GM23338 (cell line): ENCODE data around the gene GARS1. TPM values are rescaled to one million over a fixed set of nuclear protein-coding genes. Genes with fewer than 3 reads are reported as not detected.

Experiments
- ATAC-seq: fragments of 200-7000 bp; cut with Tn5 transposase; 3 replicates; pipeline ENCODE4 v1.9.1; 2020
- DNase-seq: peaks from one replicate; pipeline ENCODE4 v3.0.0-alpha.2; 2015; ENCODE audit warnings: low spot score
- H2AFZ ChIP-seq: fragments of 200-600 bp; sonication (generic); 2 replicates; pipeline ENCODE4 v1.8.0; 2016; ENCODE audit warnings: antibody characterized with exemption, mild to moderate bottlenecking, moderate library complexity
- H3F3A ChIP-seq: fragments of 200-600 bp; sonication (generic); replicated peaks from 2 replicates; pipeline ENCODE4 v1.8.0; 2017; ENCODE audit warnings: antibody characterized with exemption, mixed run types, low read depth
- H3K27ac ChIP-seq: fragments of 200-600 bp; sonication (generic); 2 replicates; pipeline ENCODE4 v1.6.1; 2016; ENCODE audit warnings: low read depth
- H3K27me3 ChIP-seq: fragments of 200-600 bp; sonication (generic); 2 replicates; pipeline ENCODE4 v1.8.0; 2016; ENCODE audit warnings: mild to moderate bottlenecking, mixed run types, moderate library complexity; ENCODE audit not compliant: insufficient read depth
- H3K36me3 ChIP-seq: fragments of 200-600 bp; sonication (generic); 2 replicates; pipeline ENCODE4 v1.8.0; 2016; ENCODE audit warnings: mild to moderate bottlenecking; ENCODE audit not compliant: insufficient read depth
- H3K4me1 ChIP-seq: fragments of 200-600 bp; sonication (generic); 2 replicates; pipeline ENCODE4 v1.8.0; 2016; ENCODE audit warnings: mild to moderate bottlenecking, moderate library complexity; ENCODE audit not compliant: insufficient read depth
- H3K4me2 ChIP-seq: fragments of 200-600 bp; sonication (generic); 2 replicates; pipeline ENCODE4 v1.7.1; 2017; ENCODE audit warnings: mixed run types
- H3K4me3 ChIP-seq: fragments of 200-600 bp; sonication (generic); 2 replicates; pipeline ENCODE4 v1.6.1; 2016; ENCODE audit warnings: mixed run types
- H3K79me2 ChIP-seq: fragments of 200-600 bp; sonication (generic); replicated peaks from 2 replicates; pipeline ENCODE4 v1.8.0; 2017; ENCODE audit warnings: mild to moderate bottlenecking; ENCODE audit not compliant: insufficient read depth
- H3K9me2 ChIP-seq: fragments of 200-600 bp; sonication (generic); 2 replicates; pipeline ENCODE4 v1.8.0; 2017; ENCODE audit not compliant: insufficient read depth
- H4K20me1 ChIP-seq: fragments of 200-600 bp; sonication (generic); replicated peaks from 2 replicates; pipeline ENCODE4 v1.8.0; 2017; ENCODE audit warnings: mild to moderate bottlenecking; ENCODE audit not compliant: insufficient read depth
- H3K27ac Mint-ChIP-seq: 2 replicates; pipeline ENCODE4 v1.8.0; 2020; ENCODE audit warnings: inconsistent platforms, mild to moderate bottlenecking, moderate library complexity, mixed read lengths
- H3K27me3 Mint-ChIP-seq: 3 replicates; pipeline ENCODE4 v1.8.0; 2022; ENCODE audit warnings: low read depth, mild to moderate bottlenecking, moderate library complexity, mixed read lengths, inconsistent platforms; ENCODE audit not compliant: insufficient read depth, poor library complexity
- H3K36me3 Mint-ChIP-seq: 3 replicates; pipeline ENCODE4 v1.8.0; 2021; ENCODE audit warnings: low read depth, mild to moderate bottlenecking, inconsistent platforms, moderate library complexity, mixed read lengths
- H3K4me1 Mint-ChIP-seq: 3 replicates; pipeline ENCODE4 v1.8.0; 2020; ENCODE audit warnings: mild to moderate bottlenecking, inconsistent platforms, mixed read lengths
- H3K4me3 Mint-ChIP-seq: 3 replicates; pipeline ENCODE4 v1.8.0; 2021; ENCODE audit warnings: moderate library complexity, mild to moderate bottlenecking, inconsistent platforms, mixed read lengths
- H3K9me3 Mint-ChIP-seq: 3 replicates; pipeline ENCODE4 v1.8.0; 2020; ENCODE audit warnings: moderate library complexity, mild to moderate bottlenecking, inconsistent platforms, mixed read lengths
- CREB1 ChIP-seq: fragments of 250-450 bp; sonication (Bioruptor Pico); IDR thresholded peaks from 2 replicates; pipeline ENCODE4 v1.5.0; 2020; ENCODE audit warnings: low read depth, mild to moderate bottlenecking, moderate library complexity
- CTCF ChIP-seq, 2 experiments: fragments of 200-600 bp in 1 of 2; sonication (generic) in 1 of 2; conservative IDR thresholded peaks; 2 replicates each; pipeline versions ENCODE4 v1.5.1 to v1.6.1; 2016 to 2017; ENCODE audit warnings: antibody characterized with exemption in 2 of 2, low read depth in 2 of 2, mild to moderate bottlenecking in 2 of 2, moderate library complexity in 1 of 2
- EZH2 ChIP-seq: fragments of 200-600 bp; sonication (generic); IDR thresholded peaks from one replicate; pipeline ENCODE4 v1.8.0; 2017; ENCODE audit warnings: antibody characterized with exemption, mild to moderate bottlenecking, low read depth; ENCODE audit not compliant: unreplicated experiment
- EZH2phosphoT487 ChIP-seq: fragments of 200-600 bp; sonication (generic); IDR thresholded peaks from one replicate; pipeline ENCODE4 v1.8.1; 2018; ENCODE audit warnings: antibody characterized with exemption; ENCODE audit not compliant: unreplicated experiment
- NANOG ChIP-seq: IDR thresholded peaks from 2 replicates; pipeline ENCODE4 v1.6.1; 2016; ENCODE audit warnings: antibody characterized with exemption, borderline replicate concordance
- POLR2AphosphoS5 ChIP-seq: IDR thresholded peaks from 2 replicates; pipeline ENCODE4 v1.6.1; 2016; ENCODE audit warnings: antibody characterized with exemption, low read depth
- REST ChIP-seq: IDR thresholded peaks from one replicate; pipeline ENCODE4 v1.6.1; 2018; ENCODE audit warnings: antibody characterized with exemption; ENCODE audit not compliant: unreplicated experiment
- STAT1 ChIP-seq: IDR thresholded peaks from one replicate; pipeline ENCODE4 v1.6.1; 2016; ENCODE audit warnings: antibody characterized with exemption; ENCODE audit not compliant: unreplicated experiment
- ZNF114 ChIP-seq: fragments of 250-450 bp; sonication (Bioruptor Pico); IDR thresholded peaks from 2 replicates; pipeline ENCODE4 v1.5.0; 2020; ENCODE audit warnings: mild to moderate bottlenecking, moderate library complexity
- ZNF331 ChIP-seq: fragments of 250-450 bp; sonication (Bioruptor Pico); IDR thresholded peaks from 2 replicates; pipeline ENCODE4 v1.5.0; 2020; ENCODE audit warnings: low read depth, mild to moderate bottlenecking, moderate library complexity
- polyA plus RNA-seq: library from polyadenylated mRNA; unstranded; fragments of >200 nt; fragmentation: Nextera tagmentation; extraction: Ambion mirVana; gene quantifications from 2 replicates; pipeline ENCODE4 v1.2.1, GENCODE V29; 2016
- total RNA-seq: library from RNA; depleted of rRNA; stranded (reverse); fragments of >200 nt; shearing (Covaris generic); gene quantifications from 2 replicates; pipeline ENCODE4 v1.2.3, GENCODE V29; 2014
- TF ChIP-seq, protein P1 (sequence below): IDR thresholded peaks from 2 replicates; pipeline ENCODE4 v1.6.1; 2016; ENCODE audit warnings: antibody characterized with exemption

GARS1 gene
- total and polyA plus RNA-seq, 2 experiments from 2014 or later: 207 to 241 TPM

- Histone ChIP-seq H3F3A (no peaks in the 10 kb centered on the region; the same call in 1 of the 2 replicates), H2AFZ (no peak overlapping the region), H3K4me2 (no peak overlapping the region), H3K79me2 (peaks cover 61% of the 10 kb centered on the region), H3K4me3 (no peak overlapping the region), H4K20me1 (peaks cover 42% of the 10 kb centered on the region), H3K27ac (no peak overlapping the region), H3K36me3 (peaks cover 85% of the 10 kb centered on the region), H3K9me2 (no peaks in the 10 kb centered on the region), H3K4me1 (no peaks in the 10 kb centered on the region), H3K27me3 (no peaks in the 10 kb centered on the region)
- H3K36me3 Mint-ChIP-seq: peaks cover 96% of the 10 kb centered on the region
- no peaks in the 10 kb centered on the region for H3K9me3 Mint-ChIP-seq
- H3K27ac Mint-ChIP-seq: no peak overlapping the region
- no peak overlapping the region for H3K4me3 Mint-ChIP-seq
- DNase-seq: no peak
- TF ChIP-seq REST (no peak), ZNF331 (CRISPR knock-in tag) (no peak), EZH2phosphoT487 (no peak), POLR2AphosphoS5 (no peak), NANOG (no peak), CREB1 (CRISPR knock-in tag) (no peak)
- TF ChIP-seq, protein P1, sequence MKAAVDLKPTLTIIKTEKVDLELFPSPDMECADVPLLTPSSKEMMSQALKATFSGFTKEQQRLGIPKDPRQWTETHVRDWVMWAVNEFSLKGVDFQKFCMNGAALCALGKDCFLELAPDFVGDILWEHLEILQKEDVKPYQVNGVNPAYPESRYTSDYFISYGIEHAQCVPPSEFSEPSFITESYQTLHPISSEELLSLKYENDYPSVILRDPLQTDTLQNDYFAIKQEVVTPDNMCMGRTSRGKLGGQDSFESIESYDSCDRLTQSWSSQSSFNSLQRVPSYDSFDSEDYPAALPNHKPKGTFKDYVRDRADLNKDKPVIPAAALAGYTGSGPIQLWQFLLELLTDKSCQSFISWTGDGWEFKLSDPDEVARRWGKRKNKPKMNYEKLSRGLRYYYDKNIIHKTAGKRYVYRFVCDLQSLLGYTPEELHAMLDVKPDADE: no peak
- ATAC-seq: no peak
- H3K4me1 Mint-ChIP-seq: no peaks in the 10 kb centered on the region
- H3K27me3 Mint-ChIP-seq: no peaks in the 10 kb centered on the region
Measured at GRCh38 chr7:30618080-30618676, 23.5 kb downstream of the GARS1 start.

- H3K4me2 ChIP-seq: no peak overlapping the region
- no peaks in the 10 kb centered on the region for H3K27me3 ChIP-seq
- TF ChIP-seq EZH2phosphoT487: no peak
- no peak for TF ChIP-seq CREB1 (CRISPR knock-in tag)
- TF ChIP-seq ZNF331 (CRISPR knock-in tag): no peak
- no peak for TF ChIP-seq STAT1
- TF ChIP-seq REST: no peak
- no peak for TF ChIP-seq CTCF (conservative IDR thresholded peaks at IDR 0.05; ENCODE audit: low read depth in 2 of 2)
- TF ChIP-seq EZH2: no peak
- no peak for TF ChIP-seq ZNF114
- DNase-seq (no peak), ATAC-seq (no peak)
- peaks cover 55% of the 10 kb centered on the region for H3K79me2 ChIP-seq
- H3K9me2 ChIP-seq: no peaks in the 10 kb centered on the region
- H3K4me3 Mint-ChIP-seq: no peak overlapping the region
- H3K36me3 ChIP-seq: peaks cover 90% of the 10 kb centered on the region
- peaks cover 96% of the 10 kb centered on the region for H3K36me3 Mint-ChIP-seq
- H3K27ac ChIP-seq: no peak overlapping the region
- H3F3A ChIP-seq: no peaks in the 10 kb centered on the region; the same call in 1 of the 2 replicates
- H3K27me3 Mint-ChIP-seq: no peaks in the 10 kb centered on the region
- H3K4me1 ChIP-seq: no peaks in the 10 kb centered on the region
- H3K4me1 Mint-ChIP-seq: no peaks in the 10 kb centered on the region
- H3K4me3 ChIP-seq: no peak overlapping the region
- H4K20me1 ChIP-seq: peaks cover 45% of the 10 kb centered on the region
- no peaks in the 10 kb centered on the region for H3K9me3 Mint-ChIP-seq
- H2AFZ ChIP-seq: no peak overlapping the region
- no peak overlapping the region for H3K27ac Mint-ChIP-seq
Measured at GRCh38 chr7:30618961-30619360, 24.3 kb downstream of the GARS1 start.
